ENCODE measurements around the gene MAP3K5. TPM values are rescaled to one million over a fixed set of nuclear protein-coding genes. Genes with fewer than 3 reads are reported as not detected.

MAP3K5 gene
- total RNA-seq, 1 donor from 2014 or later, result 4.7 TPM

DNA sequence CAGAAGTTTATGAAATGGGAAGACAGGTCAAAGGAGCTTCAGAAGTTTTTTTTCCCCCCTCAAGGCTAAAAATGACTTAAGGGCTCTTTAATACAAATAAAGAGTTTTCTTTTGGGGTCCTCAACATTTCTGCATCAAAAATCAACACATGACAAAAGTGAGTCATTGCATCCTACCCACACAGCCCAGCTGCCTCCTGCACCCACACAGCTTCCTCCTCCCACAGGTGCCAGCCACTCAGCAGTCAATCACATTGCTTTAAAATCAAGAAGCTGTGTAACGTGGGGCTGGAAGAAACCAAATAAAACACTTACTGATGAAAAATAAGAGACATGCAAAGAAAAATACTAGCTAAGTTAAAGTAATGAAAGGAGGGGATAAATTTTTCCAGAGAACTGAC lies 68.5 kb downstream of the MAP3K5 start:
- H3K9me3 Mint-ChIP-seq, result no peaks in the 10 kb centered on the region
- TF ChIP-seq, protein P1, sequence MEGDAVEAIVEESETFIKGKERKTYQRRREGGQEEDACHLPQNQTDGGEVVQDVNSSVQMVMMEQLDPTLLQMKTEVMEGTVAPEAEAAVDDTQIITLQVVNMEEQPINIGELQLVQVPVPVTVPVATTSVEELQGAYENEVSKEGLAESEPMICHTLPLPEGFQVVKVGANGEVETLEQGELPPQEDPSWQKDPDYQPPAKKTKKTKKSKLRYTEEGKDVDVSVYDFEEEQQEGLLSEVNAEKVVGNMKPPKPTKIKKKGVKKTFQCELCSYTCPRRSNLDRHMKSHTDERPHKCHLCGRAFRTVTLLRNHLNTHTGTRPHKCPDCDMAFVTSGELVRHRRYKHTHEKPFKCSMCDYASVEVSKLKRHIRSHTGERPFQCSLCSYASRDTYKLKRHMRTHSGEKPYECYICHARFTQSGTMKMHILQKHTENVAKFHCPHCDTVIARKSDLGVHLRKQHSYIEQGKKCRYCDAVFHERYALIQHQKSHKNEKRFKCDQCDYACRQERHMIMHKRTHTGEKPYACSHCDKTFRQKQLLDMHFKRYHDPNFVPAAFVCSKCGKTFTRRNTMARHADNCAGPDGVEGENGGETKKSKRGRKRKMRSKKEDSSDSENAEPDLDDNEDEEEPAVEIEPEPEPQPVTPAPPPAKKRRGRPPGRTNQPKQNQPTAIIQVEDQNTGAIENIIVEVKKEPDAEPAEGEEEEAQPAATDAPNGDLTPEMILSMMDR (conservative IDR thresholded peaks at IDR 0.05), result no peak
- no peaks in the 10 kb centered on the region for H3K27me3 Mint-ChIP-seq
- H3K4me3 Mint-ChIP-seq, result no peak overlapping the region
- H3K4me1 Mint-ChIP-seq (ENCODE audit: unreplicated experiment), result peaks cover 10% of the 10 kb centered on the region
- no peak for DNase-seq (ENCODE audit: extremely low spot score, unreplicated experiment)
- H3K36me3 Mint-ChIP-seq, result no peaks in the 10 kb centered on the region
- no peak overlapping the region for H3K27ac Mint-ChIP-seq

DNA sequence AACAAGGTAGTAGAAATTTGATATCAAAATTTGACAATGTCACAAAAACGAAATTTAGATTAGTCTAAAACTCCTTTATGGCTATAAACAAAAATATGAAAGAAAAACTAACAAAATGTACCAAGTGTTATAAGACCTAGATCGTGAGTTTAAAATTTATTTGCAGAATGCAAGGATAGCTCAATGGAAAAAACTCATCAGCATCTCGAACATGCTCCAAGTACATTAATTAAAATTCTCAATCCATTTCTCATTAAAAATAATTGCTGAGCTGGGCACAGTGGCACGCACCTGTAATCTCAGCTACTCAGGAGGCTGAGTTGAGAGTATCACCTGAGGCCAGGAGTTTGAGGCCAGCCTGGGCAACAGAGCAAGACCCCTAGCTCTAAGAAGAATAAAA lies 70.8 kb downstream of the MAP3K5 start:
- H3K9me3 Mint-ChIP-seq, result no peaks in the 10 kb centered on the region
- no peaks in the 10 kb centered on the region for H3K36me3 Mint-ChIP-seq
- DNase-seq (ENCODE audit: extremely low spot score, unreplicated experiment), result no peak
- H3K4me3 Mint-ChIP-seq, result no peak overlapping the region
- TF ChIP-seq, protein P1 (conservative IDR thresholded peaks at IDR 0.05), result no peak
- H3K27ac Mint-ChIP-seq, result no peak overlapping the region
- no peaks in the 10 kb centered on the region for H3K27me3 Mint-ChIP-seq
- peaks cover 16% of the 10 kb centered on the region for H3K4me1 Mint-ChIP-seq (ENCODE audit: unreplicated experiment)

GRCh38 chr6:136720045-136720770 lies 72.1 kb downstream of the MAP3K5 start:
- H3K27ac Mint-ChIP-seq, result no peak overlapping the region
- TF ChIP-seq, protein P1 (conservative IDR thresholded peaks at IDR 0.05), result no peak
- H3K27me3 Mint-ChIP-seq, result no peaks in the 10 kb centered on the region
- DNase-seq (ENCODE audit: extremely low spot score, unreplicated experiment), result no peak
- H3K9me3 Mint-ChIP-seq, result no peaks in the 10 kb centered on the region
- peaks cover 16% of the 10 kb centered on the region for H3K4me1 Mint-ChIP-seq (ENCODE audit: unreplicated experiment)
- no peaks in the 10 kb centered on the region for H3K36me3 Mint-ChIP-seq
- no peak overlapping the region for H3K4me3 Mint-ChIP-seq

- no peaks in the 10 kb centered on the region for H3K27me3 Mint-ChIP-seq
- TF ChIP-seq, protein P1 (conservative IDR thresholded peaks at IDR 0.05), result no peak
- no peaks in the 10 kb centered on the region for H3K36me3 Mint-ChIP-seq
- H3K4me3 Mint-ChIP-seq, result no peak overlapping the region
- no peak overlapping the region for H3K27ac Mint-ChIP-seq
- peaks cover 16% of the 10 kb centered on the region for H3K4me1 Mint-ChIP-seq (ENCODE audit: unreplicated experiment)
- no peaks in the 10 kb centered on the region for H3K9me3 Mint-ChIP-seq
- DNase-seq (ENCODE audit: extremely low spot score, unreplicated experiment), result no peak
Observed at GRCh38 chr6:136719280-136720044, 72.8 kb downstream of the MAP3K5 start.

- Mint-ChIP-seq H3K4me3 (no peak overlapping the region), H3K36me3 (no peaks in the 10 kb centered on the region), H3K27ac (no peak overlapping the region), H3K27me3 (no peaks in the 10 kb centered on the region), H3K9me3 (no peaks in the 10 kb centered on the region), H3K4me1 (ENCODE audit: unreplicated experiment) (peaks cover 12% of the 10 kb centered on the region)
- no peak for DNase-seq (ENCODE audit: extremely low spot score, unreplicated experiment)
- TF ChIP-seq, protein P1 (conservative IDR thresholded peaks at IDR 0.05), result no peak
Observed at GRCh38 chr6:136718476-136718875, 73.8 kb downstream of the MAP3K5 start.

Data from type B pancreatic cell (in vitro differentiated cells).